Loucy (cell line): ENCODE data around the gene CRX.

ENCODE experiments used
- CTCF ChIP-seq: fragments of 200-600 bp; sonication (generic); conservative IDR thresholded peaks from 2 replicates; pipeline ENCODE4 v1.5.1; 2014; ENCODE audit warnings: mild to moderate bottlenecking, antibody characterized with exemption, low read length
- EZH2phosphoT487 ChIP-seq: fragments of 200-600 bp; IDR thresholded peaks from 2 replicates; pipeline ENCODE4 v1.6.1; 2018; ENCODE audit warnings: antibody characterized with exemption, mild to moderate bottlenecking, moderate library complexity, borderline replicate concordance

GRCh38 chr19:47853003-47853402 lies 31.3 kb downstream of the CRX start:
- TF ChIP-seq CTCF (no peak), EZH2phosphoT487 (no peak)
